OCI-LY7 (cell line): ENCODE results near the gene TMEM218. TPM values are rescaled to one million over a fixed set of nuclear protein-coding genes. Genes with fewer than 3 reads are reported as not detected.

ENCODE experiments used
- BruUV-seq: library from RNA; stranded (reverse); fragments of 400-500 nt; replicated peaks from 2 replicates; lab custom pipeline; 2021; lab: Mats Ljungman, UMichigan
- CTCF ChIA-PET: fragments of 300-600 bp; sonication (Branson Sonifier 250); formaldehyde crosslinking; loops from one replicate; lab custom pipeline; 2022; ENCODE audit warnings: antibody characterized with exemption; ENCODE audit not compliant: unreplicated experiment; lab: Charles Lee
- POLR2A ChIA-PET: fragments of 300-600 bp; sonication (Branson Sonifier 250); formaldehyde crosslinking; loops from one replicate; lab custom pipeline; 2022; ENCODE audit warnings: antibody characterized with exemption; lab: Charles Lee
- DNase-seq: peaks from one replicate; pipeline ENCODE4 v3.0.0-alpha.2; 2015; ENCODE audit warnings: low spot score
- H2AFZ ChIP-seq: fragments of 200-600 bp; sonication (generic), shearing (Covaris generic); 2 replicates; pipeline ENCODE4 v1.6.1; 2014; ENCODE audit warnings: mild to moderate bottlenecking, antibody characterized with exemption, low read length, moderate library complexity
- H3K27ac ChIP-seq: fragments of 200-600 bp; sonication (generic); 2 replicates; pipeline ENCODE4 v1.5.1; 2014; ENCODE audit warnings: mixed run types, low read depth, mild to moderate bottlenecking, moderate library complexity, low read length, inconsistent platforms; ENCODE audit not compliant: poor library complexity, severe bottlenecking
- H3K36me3 ChIP-seq: fragments of 200-600 bp; sonication (generic); 2 replicates; pipeline ENCODE4 v1.6.1; 2014; ENCODE audit warnings: mild to moderate bottlenecking, antibody characterized with exemption, low read length, moderate library complexity, mixed read lengths; ENCODE audit not compliant: insufficient read depth
- H3K4me1 ChIP-seq: fragments of 200-600 bp; sonication (generic); 2 replicates; pipeline ENCODE4 v1.5.1; 2014; ENCODE audit warnings: mild to moderate bottlenecking, low read length; ENCODE audit not compliant: insufficient read depth, poor library complexity, severe bottlenecking
- H3K4me2 ChIP-seq: fragments of 200-600 bp; sonication (generic); 2 replicates; pipeline ENCODE4 v1.6.1; 2014; ENCODE audit warnings: mild to moderate bottlenecking, low read length
- H3K4me3 ChIP-seq: fragments of 200-600 bp; sonication (generic); 2 replicates; pipeline ENCODE4 v1.5.1; 2014; ENCODE audit warnings: mild to moderate bottlenecking, low read depth, low read length; ENCODE audit not compliant: poor library complexity, severe bottlenecking
- H3K79me2 ChIP-seq: fragments of 200-600 bp; sonication (generic); 2 replicates; pipeline ENCODE4 v1.6.1; 2016; ENCODE audit warnings: low read depth, mild to moderate bottlenecking, low read length, moderate library complexity, mixed read lengths; ENCODE audit not compliant: insufficient read depth
- H3K9me2 ChIP-seq: fragments of 200-600 bp; sonication (generic); 2 replicates; pipeline ENCODE4 v1.6.1; 2016; ENCODE audit warnings: mild to moderate bottlenecking, low read length, mixed read lengths; ENCODE audit not compliant: insufficient read depth
- H3K9me3 ChIP-seq: fragments of 200-600 bp; sonication (generic); 2 replicates; pipeline ENCODE4 v1.6.1; 2014; ENCODE audit warnings: mild to moderate bottlenecking, mixed run types, low read length, mixed read lengths
- H4K20me1 ChIP-seq: fragments of 200-600 bp; sonication (generic); 2 replicates; pipeline ENCODE4 v1.6.1; 2014; ENCODE audit warnings: mild to moderate bottlenecking, antibody characterized with exemption, low read length, moderate library complexity, mixed read lengths; ENCODE audit not compliant: insufficient read depth
- EZH2phosphoT487 ChIP-seq: fragments of 200-600 bp; sonication (generic); IDR thresholded peaks from 2 replicates; pipeline ENCODE4 v1.6.1; 2018; ENCODE audit warnings: low read depth, borderline replicate concordance, mild to moderate bottlenecking, mixed run types, antibody characterized with exemption, low read length, moderate library complexity, mixed read lengths
- intact Hi-C: fragments of 100-400 bp; cut with micrococcal nuclease; formaldehyde crosslinking; loops from one replicate; pipeline ENCODE4 v1.10.0; 2022; ENCODE audit not compliant: unreplicated experiment
- total RNA-seq, 2 experiments: library from RNA; depleted of rRNA in 1 of 2; stranded (reverse); fragments of >200 nt in 1 of 2; shearing (Covaris generic) in 1 of 2; gene quantifications; 2 replicates each; pipeline ENCODE4 v1.2.3, GENCODE V29; 2014 to 2022
- TF ChIP-seq, protein P1 (sequence below): fragments of 200-600 bp; sonication (generic); conservative IDR thresholded peaks from 2 replicates; pipeline ENCODE4 v1.5.1; 2014; ENCODE audit warnings: mild to moderate bottlenecking, antibody characterized with exemption, low read length, moderate library complexity, mixed read lengths

TMEM218 gene
- total RNA-seq, 2 experiments from 2014 or later: 24.4 to 28.1 TPM

DNA sequence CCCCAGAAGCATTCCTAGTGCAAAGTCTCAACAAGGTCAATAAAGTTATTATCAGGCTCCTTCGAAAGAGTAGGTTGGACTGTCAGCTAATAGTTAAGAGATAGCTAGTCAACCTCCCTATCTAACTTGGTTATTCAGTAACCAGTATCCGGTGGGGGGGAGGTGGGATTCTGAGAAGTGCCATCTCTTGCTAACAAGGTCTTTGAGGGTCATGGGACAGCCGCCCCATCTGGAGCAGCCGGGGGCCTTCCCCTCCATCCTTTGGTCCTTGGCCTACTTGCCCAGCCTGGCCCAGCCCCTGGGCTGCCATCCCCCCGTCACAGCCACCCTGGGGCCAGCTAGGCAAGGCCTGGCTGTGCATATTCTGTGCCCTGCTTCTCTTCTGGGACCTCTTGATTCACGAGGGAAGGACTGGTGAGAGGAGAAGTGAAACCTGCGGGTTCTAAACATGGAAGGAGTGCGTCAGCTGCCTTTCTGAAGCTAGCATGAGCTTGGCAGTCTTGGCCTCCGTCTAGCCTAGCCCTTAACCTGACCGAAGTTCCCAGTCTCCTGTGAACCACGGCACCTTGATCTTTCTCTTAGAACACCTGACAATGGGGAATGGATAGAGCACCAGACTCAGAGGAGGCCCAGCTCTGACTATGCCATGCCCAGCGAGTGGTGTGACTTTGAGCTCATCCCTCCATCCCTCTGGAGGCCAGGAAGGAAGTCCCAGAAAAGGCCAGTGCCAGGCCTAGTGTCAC lies 39.0 kb downstream of the TMEM218 start:
- Histone ChIP-seq H3K9me3 (no peaks in the 10 kb centered on the region), H3K36me3 (no peaks in the 10 kb centered on the region), H4K20me1 (no peaks in the 10 kb centered on the region), H3K4me1 (peaks cover 45% of the 10 kb centered on the region), H3K4me3 (peak overlapping the region; percentile 31), H2AFZ (peak overlapping the region; percentile 72; the same call in 1 of the 2 replicates), H3K79me2 (no peaks in the 10 kb centered on the region), H3K9me2 (no peaks in the 10 kb centered on the region), H3K27ac (peak overlapping the region; percentile 64), H3K4me2 (peak overlapping the region; percentile 77)
- intact Hi-C loops: loop anchor here (2.0 to 5.0 kb wide), 2 partner anchors 40 to 118 kb away; partner anchors contain the start of genes CCDC15 and TMEM218
- ChIA-PET POLR2A (interaction anchor here (0.8 to 1.3 kb wide), 9 partner anchors 8 to 112 kb away, joined by 3 to 4 read pairs (median 4); partner anchors contain the start of gene TMEM218), CTCF (interaction anchor here (0.8 to 1.4 kb wide), 4 partner anchors 15 to 118 kb away, joined by 3 to 7 read pairs (median 4); no protein-coding TSS in a partner anchor)
- TF ChIP-seq, protein P1, sequence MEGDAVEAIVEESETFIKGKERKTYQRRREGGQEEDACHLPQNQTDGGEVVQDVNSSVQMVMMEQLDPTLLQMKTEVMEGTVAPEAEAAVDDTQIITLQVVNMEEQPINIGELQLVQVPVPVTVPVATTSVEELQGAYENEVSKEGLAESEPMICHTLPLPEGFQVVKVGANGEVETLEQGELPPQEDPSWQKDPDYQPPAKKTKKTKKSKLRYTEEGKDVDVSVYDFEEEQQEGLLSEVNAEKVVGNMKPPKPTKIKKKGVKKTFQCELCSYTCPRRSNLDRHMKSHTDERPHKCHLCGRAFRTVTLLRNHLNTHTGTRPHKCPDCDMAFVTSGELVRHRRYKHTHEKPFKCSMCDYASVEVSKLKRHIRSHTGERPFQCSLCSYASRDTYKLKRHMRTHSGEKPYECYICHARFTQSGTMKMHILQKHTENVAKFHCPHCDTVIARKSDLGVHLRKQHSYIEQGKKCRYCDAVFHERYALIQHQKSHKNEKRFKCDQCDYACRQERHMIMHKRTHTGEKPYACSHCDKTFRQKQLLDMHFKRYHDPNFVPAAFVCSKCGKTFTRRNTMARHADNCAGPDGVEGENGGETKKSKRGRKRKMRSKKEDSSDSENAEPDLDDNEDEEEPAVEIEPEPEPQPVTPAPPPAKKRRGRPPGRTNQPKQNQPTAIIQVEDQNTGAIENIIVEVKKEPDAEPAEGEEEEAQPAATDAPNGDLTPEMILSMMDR: no peak
- no peak for TF ChIP-seq EZH2phosphoT487
- BruUV-seq: no TSS peak
- peak; percentile 89 for DNase-seq

DNA sequence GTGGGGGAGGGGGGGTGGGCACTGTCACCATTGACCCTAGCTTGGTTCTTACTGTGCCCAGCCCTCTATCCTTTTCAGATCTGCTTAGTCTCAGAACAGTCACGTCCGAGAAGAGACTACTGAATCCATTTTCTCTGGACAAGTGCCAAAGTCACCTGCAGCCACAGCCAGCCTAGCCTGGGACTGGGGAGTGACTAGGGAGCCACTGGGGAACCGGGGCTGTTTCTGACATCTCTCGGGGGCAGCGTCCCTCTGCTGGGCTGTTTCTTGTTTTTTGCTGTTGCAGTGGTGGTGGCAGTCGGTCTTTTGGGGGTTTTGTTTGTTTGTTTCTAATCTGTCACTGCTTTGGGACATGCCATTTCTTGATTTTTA lies 39.6 kb downstream of the TMEM218 start:
- H3K27ac ChIP-seq: peak overlapping the region; percentile 64
- TF ChIP-seq, protein P1: no peak
- no peak for TF ChIP-seq EZH2phosphoT487
- DNase-seq: peak; percentile 12
- peaks cover 45% of the 10 kb centered on the region for H3K4me1 ChIP-seq
- no peaks in the 10 kb centered on the region for H3K9me2 ChIP-seq
- no peaks in the 10 kb centered on the region for H4K20me1 ChIP-seq
- no peaks in the 10 kb centered on the region for H3K36me3 ChIP-seq
- peak overlapping the region; percentile 31 for H3K4me3 ChIP-seq
- no TSS peak for BruUV-seq
- intact Hi-C loops: loop anchor here (2.0 to 5.0 kb wide), 2 partner anchors 40 to 117 kb away; partner anchors contain the start of genes CCDC15 and TMEM218
- peak overlapping the region; percentile 72; the same call in 1 of the 2 replicates for H2AFZ ChIP-seq
- H3K4me2 ChIP-seq: peak overlapping the region; percentile 77
- no peaks in the 10 kb centered on the region for H3K9me3 ChIP-seq
- ChIA-PET CTCF (interaction anchor here (0.6 to 1.4 kb wide), 4 partner anchors 19 to 117 kb away, joined by 3 to 7 read pairs (median 4); no protein-coding TSS in a partner anchor), POLR2A (interaction anchor here (0.5 to 3.8 kb wide), 10 partner anchors 8 to 274 kb away, joined by 3 to 15 read pairs (median 4); partner anchors contain the start of gene TMEM218)
- no peaks in the 10 kb centered on the region for H3K79me2 ChIP-seq
